ENCODE results near the gene HYI.

GRCh38 chr1:43404353-43404752 lies 49.4 kb downstream of the HYI start:
- TF ChIP-seq POLR2A (IDR thresholded peaks at IDR 0.05), result no peak
- no peak for TF ChIP-seq POLR2AphosphoS5 (IDR thresholded peaks at IDR 0.05)
- TF ChIP-seq, protein P1, sequence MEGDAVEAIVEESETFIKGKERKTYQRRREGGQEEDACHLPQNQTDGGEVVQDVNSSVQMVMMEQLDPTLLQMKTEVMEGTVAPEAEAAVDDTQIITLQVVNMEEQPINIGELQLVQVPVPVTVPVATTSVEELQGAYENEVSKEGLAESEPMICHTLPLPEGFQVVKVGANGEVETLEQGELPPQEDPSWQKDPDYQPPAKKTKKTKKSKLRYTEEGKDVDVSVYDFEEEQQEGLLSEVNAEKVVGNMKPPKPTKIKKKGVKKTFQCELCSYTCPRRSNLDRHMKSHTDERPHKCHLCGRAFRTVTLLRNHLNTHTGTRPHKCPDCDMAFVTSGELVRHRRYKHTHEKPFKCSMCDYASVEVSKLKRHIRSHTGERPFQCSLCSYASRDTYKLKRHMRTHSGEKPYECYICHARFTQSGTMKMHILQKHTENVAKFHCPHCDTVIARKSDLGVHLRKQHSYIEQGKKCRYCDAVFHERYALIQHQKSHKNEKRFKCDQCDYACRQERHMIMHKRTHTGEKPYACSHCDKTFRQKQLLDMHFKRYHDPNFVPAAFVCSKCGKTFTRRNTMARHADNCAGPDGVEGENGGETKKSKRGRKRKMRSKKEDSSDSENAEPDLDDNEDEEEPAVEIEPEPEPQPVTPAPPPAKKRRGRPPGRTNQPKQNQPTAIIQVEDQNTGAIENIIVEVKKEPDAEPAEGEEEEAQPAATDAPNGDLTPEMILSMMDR (IDR thresholded peaks at IDR 0.05), result no peak
